ENCODE data around the gene NLRX1. TPM values are rescaled to one million over a fixed set of nuclear protein-coding genes. Genes with fewer than 3 reads are reported as not detected.

NLRX1 gene
- total and polyA plus RNA-seq, 4 donors = 4.2 to 12.0 (median 10.4) TPM

GRCh38 chr11:119229741-119230140, 61.2 kb downstream of the NLRX1 start:
- no peak overlapping the region for H3K27ac ChIP-seq (ENCODE audit: low read depth in 1 of 2, low read length in 2 of 2)
- no peaks in the 10 kb centered on the region for H3K9me3 ChIP-seq (ENCODE audit: control insufficient read depth in 4 of 4, low read length in 3 of 4)
- peaks cover 0 to 4% (median under 1%) of the 10 kb centered on the region in 4 donors for H3K4me1 ChIP-seq (ENCODE audit: control insufficient read depth in 4 of 4, insufficient read depth in 4 of 4, low read length in 3 of 4)
- TF ChIP-seq RXRA (IDR thresholded peaks at IDR 0.05) (no peak), FOXA1 (IDR thresholded peaks at IDR 0.05) (no peak), YY1 (IDR thresholded peaks at IDR 0.05) (no peak), HNF4G (IDR thresholded peaks at IDR 0.05) (no peak), CTCF (IDR thresholded peaks at IDR 0.05; ENCODE audit: low read depth, low read length, missing input control) (no peak), REST (IDR thresholded peaks at IDR 0.05) (no peak), EGR1 (IDR thresholded peaks at IDR 0.05; ENCODE audit: low read depth in 2 of 2) (no peak)
- 97% methylated on average over 4 of the region's 4 CpGs for WGBS
- no peaks in the 10 kb centered on the region for H3K27me3 ChIP-seq (ENCODE audit: control insufficient read depth in 4 of 4, insufficient read depth in 4 of 4, low read length in 3 of 4)
- no peak overlapping the region for H3K4me3 ChIP-seq (ENCODE audit: low read depth in 1 of 3, low read length in 3 of 3)
- H3K36me3 ChIP-seq (ENCODE audit: control insufficient read depth in 4 of 4, insufficient read depth in 3 of 4, low read depth in 1 of 4, low read length in 3 of 4) = peaks cover 0 to 4% (median 2%) of the 10 kb centered on the region in 4 donors
- no peak overlapping the region for H3K9ac ChIP-seq (ENCODE audit: low read depth in 1 of 2, low read length in 2 of 2)
- no peak for DNase-seq (ENCODE audit: low spot score)

Other genes starting within 250 kb of the NLRX1 start
- gene BCL9L, start 242.8 kb upstream of the NLRX1 start, total RNA-seq = 10 to 100 TPM in 1 of 2 donors, 1 to 10 TPM in 1; 6.1 to 10.2 TPM
- 10 to 100 TPM in 1 of 2 donors, 1 to 10 TPM in 1; 2.2 to 11.6 TPM for gene BCL9L, start 242.8 kb upstream of the NLRX1 start, polyA plus RNA-seq
- not detected for gene UPK2, start 212.4 kb upstream of the NLRX1 start, total RNA-seq
- not detected for gene UPK2, start 212.4 kb upstream of the NLRX1 start, polyA plus RNA-seq
- not detected for gene FOXR1, start 197.0 kb upstream of the NLRX1 start, total RNA-seq
- not detected for gene FOXR1, start 197.0 kb upstream of the NLRX1 start, polyA plus RNA-seq
- 10 to 100 TPM; 12.0 to 33.6 TPM for gene CENATAC, start 170.6 kb upstream of the NLRX1 start, total RNA-seq
- gene CENATAC, start 170.6 kb upstream of the NLRX1 start, polyA plus RNA-seq = 10 to 100 TPM in 1 of 2 donors, 1 to 10 TPM in 1; 6.0 to 14.5 TPM
- 100 to 1,000 TPM; 228 to 294 TPM for gene RPS25, start 150.4 kb upstream of the NLRX1 start, total RNA-seq
- gene RPS25, start 150.4 kb upstream of the NLRX1 start, polyA plus RNA-seq = 100 to 1,000 TPM; 477 to 499 TPM
- 10 to 100 TPM; 32.8 to 35.7 TPM for gene TRAPPC4, start 150.0 kb upstream of the NLRX1 start, total RNA-seq
- gene TRAPPC4, start 150.0 kb upstream of the NLRX1 start, polyA plus RNA-seq = 10 to 100 TPM; 21.1 to 32.1 TPM
- gene SLC37A4, start 137.8 kb upstream of the NLRX1 start, total RNA-seq = 100 to 1,000 TPM in 1 of 2 donors, 10 to 100 TPM in 1; 62.7 to 184 TPM
- gene SLC37A4, start 137.8 kb upstream of the NLRX1 start, polyA plus RNA-seq = 10 to 100 TPM; 93.8 to 98.7 TPM
- 100 to 1,000 TPM in 1 of 2 donors, 10 to 100 TPM in 1; 46.3 to 270 TPM for gene HYOU1, start 111.5 kb upstream of the NLRX1 start, total RNA-seq
- 100 to 1,000 TPM in 1 of 2 donors, 10 to 100 TPM in 1; 41.6 to 191 TPM for gene HYOU1, start 111.5 kb upstream of the NLRX1 start, polyA plus RNA-seq
- 10 to 100 TPM; 12.9 to 17.4 TPM for gene VPS11, start 100.9 kb upstream of the NLRX1 start, total RNA-seq
- gene VPS11, start 100.9 kb upstream of the NLRX1 start, polyA plus RNA-seq = 10 to 100 TPM in 1 of 2 donors, 1 to 10 TPM in 1; 7.2 to 11.5 TPM
- gene HMBS, start 83.8 kb upstream of the NLRX1 start, total RNA-seq = 100 to 1,000 TPM in 1 of 2 donors, 10 to 100 TPM in 1; 10.5 to 224 TPM
- 10 to 100 TPM; 21.2 to 32.2 TPM for gene HMBS, start 83.8 kb upstream of the NLRX1 start, polyA plus RNA-seq
- 10 to 100 TPM; 12.8 to 40.5 TPM for gene DPAGT1, start 66.9 kb upstream of the NLRX1 start, total RNA-seq
- gene DPAGT1, start 66.9 kb upstream of the NLRX1 start, polyA plus RNA-seq = 10 to 100 TPM; 34.3 to 48.0 TPM
- 1 to 10 TPM; 3.5 to 6.1 TPM for gene C2CD2L, start 61.4 kb upstream of the NLRX1 start, total RNA-seq
- gene C2CD2L, start 61.4 kb upstream of the NLRX1 start, polyA plus RNA-seq = 1 to 10 TPM; 2.5 to 6.3 TPM
- gene HINFP, start 47.1 kb upstream of the NLRX1 start, total RNA-seq = 10 to 100 TPM; 10.2 to 14.3 TPM
- 1 to 10 TPM; 6.4 to 6.5 TPM for gene HINFP, start 47.1 kb upstream of the NLRX1 start, polyA plus RNA-seq
- under 1 TPM; 0.05 to 0.17 TPM for gene ABCG4, start 19.7 kb upstream of the NLRX1 start, total RNA-seq
- under 1 TPM in 1 of 2 donors, not detected in 1; 0.03 TPM for gene ABCG4, start 19.7 kb upstream of the NLRX1 start, polyA plus RNA-seq
- gene NHERF4, start 16.8 kb downstream of the NLRX1 start, total RNA-seq = under 1 TPM in 1 of 2 donors, not detected in 1; 0.17 TPM
- gene NHERF4, start 16.8 kb downstream of the NLRX1 start, polyA plus RNA-seq = under 1 TPM in 1 of 2 donors, not detected in 1; 0.03 TPM
- 1 to 10 TPM; 5.3 to 5.5 TPM for gene CBL, start 37.6 kb downstream of the NLRX1 start, total RNA-seq
- 1 to 10 TPM; 1.6 to 1.7 TPM for gene CBL, start 37.6 kb downstream of the NLRX1 start, polyA plus RNA-seq
- gene MCAM, start 148.4 kb downstream of the NLRX1 start, total RNA-seq = 10 to 100 TPM in 1 of 2 donors, 1 to 10 TPM in 1; 8.4 to 49.6 TPM
- gene MCAM, start 148.4 kb downstream of the NLRX1 start, polyA plus RNA-seq = 10 to 100 TPM in 1 of 2 donors, 1 to 10 TPM in 1; 2.2 to 10.3 TPM
- 1 to 10 TPM; 6.3 to 9.2 TPM for gene RNF26, start 165.8 kb downstream of the NLRX1 start, total RNA-seq
- 10 to 100 TPM; 13.0 to 19.1 TPM for gene RNF26, start 165.8 kb downstream of the NLRX1 start, polyA plus RNA-seq
- gene C1QTNF5, start 172.2 kb downstream of the NLRX1 start, total RNA-seq = 1 to 10 TPM; 2.2 to 4.4 TPM
- 1 to 10 TPM; 1.9 to 6.4 TPM for gene C1QTNF5, start 172.2 kb downstream of the NLRX1 start, polyA plus RNA-seq
- not detected for gene MFRP, start 178.0 kb downstream of the NLRX1 start, total RNA-seq
- gene MFRP, start 178.0 kb downstream of the NLRX1 start, polyA plus RNA-seq = not detected
- 1 to 10 TPM in 1 of 2 donors, under 1 TPM in 1; 0.65 to 4.4 TPM for gene USP2, start 213.0 kb downstream of the NLRX1 start, total RNA-seq
- gene USP2, start 213.0 kb downstream of the NLRX1 start, polyA plus RNA-seq = 1 to 10 TPM; 2.0 to 2.2 TPM

All from liver (tissue), 9 donors.